ENCODE measurements around the gene KRT77. TPM values are rescaled to one million over a fixed set of nuclear protein-coding genes. Genes with fewer than 3 reads are reported as not detected.

KRT77 gene
- total RNA-seq, 1 donor from 2014 or later = not detected

- Histone ChIP-seq H3K27ac (no peak overlapping the region), H3K4me3 (no peak overlapping the region), H3K36me3 (no peaks in the 10 kb centered on the region), H3K9me3 (no peaks in the 10 kb centered on the region), H3K27me3 (peaks cover 9% of the 10 kb centered on the region), H3K4me1 (no peaks in the 10 kb centered on the region)
- TF ChIP-seq CTCF (IDR thresholded peaks at IDR 0.05) = no peak
- intact Hi-C loops (cut with DNase I) = no loop called here
- DNase-seq (no peak), ATAC-seq (no peak)
Measured at GRCh38 chr12:52682381-52682660, 21.0 kb downstream of the KRT77 start.

GRCh38 chr12:52681526-52682380 is 21.6 kb downstream of the KRT77 start:
- H3K4me3 ChIP-seq = no peak overlapping the region
- H3K36me3 ChIP-seq = no peaks in the 10 kb centered on the region
- H3K9me3 ChIP-seq = no peaks in the 10 kb centered on the region
- H3K27ac ChIP-seq = no peak overlapping the region
- TF ChIP-seq CTCF (IDR thresholded peaks at IDR 0.05) = no peak
- DNase-seq (no peak), ATAC-seq (no peak)
- H3K4me1 ChIP-seq = no peaks in the 10 kb centered on the region
- intact Hi-C loops (cut with DNase I) = no loop called here
- H3K27me3 ChIP-seq = peaks cover 8% of the 10 kb centered on the region

DNA sequence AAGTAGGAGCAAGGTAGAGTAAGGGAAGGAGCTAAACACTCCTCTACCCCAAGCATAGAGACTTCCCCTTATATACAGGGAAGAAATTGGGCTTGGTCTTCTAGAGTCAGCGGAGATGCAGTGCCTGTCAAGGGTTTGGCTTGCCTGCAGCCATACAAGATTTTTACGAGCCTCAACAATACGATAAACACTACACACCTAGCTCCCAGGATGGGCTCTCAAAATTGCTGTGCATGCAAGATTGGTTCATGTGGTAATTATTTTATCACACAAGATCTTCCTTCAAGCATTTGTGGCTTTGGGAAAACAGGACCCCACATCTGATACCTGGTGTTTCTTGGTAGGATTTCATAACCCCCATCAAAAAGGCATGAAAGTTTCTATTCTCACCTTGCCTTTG is 23.0 kb downstream of the KRT77 start, which contains the start of gene KRT1:
Gene KRT1, minus strand, starts transcription at position 45 of the 400 bp plus-strand sequence. CDS start 59 bp downstream, outside the sequence.
- Histone ChIP-seq H3K9me3 (no peaks in the 10 kb centered on the region), H3K27me3 (no peaks in the 10 kb centered on the region), H3K4me3 (no peak within 1 kb of the TSS), H3K4me1 (no peaks in the 10 kb centered on the region), H3K36me3 (no peaks in the 10 kb centered on the region), H3K27ac (no peak within 1 kb of the TSS)
- ATAC-seq = no peak
- no peak for DNase-seq
- intact Hi-C loops (cut with DNase I) = no loop called here
- no peak for TF ChIP-seq CTCF (IDR thresholded peaks at IDR 0.05)

DNA sequence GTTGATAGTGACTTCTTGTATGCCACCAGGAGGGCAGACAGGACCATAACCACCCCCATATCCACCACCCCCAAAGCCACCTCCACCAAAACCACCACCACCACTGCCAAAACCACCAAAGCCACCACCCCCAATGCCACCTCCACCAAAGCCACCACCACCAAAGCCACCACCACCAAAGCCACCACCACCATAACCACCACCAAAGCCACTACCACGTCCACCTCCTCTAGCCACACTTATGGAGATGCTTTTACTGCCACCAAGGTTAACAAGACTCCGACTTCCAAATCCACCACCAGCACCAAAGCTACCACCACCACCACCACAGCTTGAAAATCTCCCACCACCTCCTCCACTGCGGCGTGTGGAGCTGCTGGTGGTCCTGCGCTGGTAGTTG is 23.4 kb downstream of the KRT77 start:
- no peaks in the 10 kb centered on the region for H3K4me1 ChIP-seq
- H3K9me3 ChIP-seq = no peaks in the 10 kb centered on the region
- no peaks in the 10 kb centered on the region for H3K36me3 ChIP-seq
- DNase-seq (no peak), ATAC-seq (no peak)
- intact Hi-C loops (cut with DNase I) = loop anchor here (1.0 kb wide), 1 partner anchor 9 kb away; no protein-coding TSS in a partner anchor
- H3K27me3 ChIP-seq = no peaks in the 10 kb centered on the region
- H3K4me3 ChIP-seq = no peak overlapping the region
- no peak overlapping the region for H3K27ac ChIP-seq
- TF ChIP-seq CTCF (IDR thresholded peaks at IDR 0.05) = no peak

DNA sequence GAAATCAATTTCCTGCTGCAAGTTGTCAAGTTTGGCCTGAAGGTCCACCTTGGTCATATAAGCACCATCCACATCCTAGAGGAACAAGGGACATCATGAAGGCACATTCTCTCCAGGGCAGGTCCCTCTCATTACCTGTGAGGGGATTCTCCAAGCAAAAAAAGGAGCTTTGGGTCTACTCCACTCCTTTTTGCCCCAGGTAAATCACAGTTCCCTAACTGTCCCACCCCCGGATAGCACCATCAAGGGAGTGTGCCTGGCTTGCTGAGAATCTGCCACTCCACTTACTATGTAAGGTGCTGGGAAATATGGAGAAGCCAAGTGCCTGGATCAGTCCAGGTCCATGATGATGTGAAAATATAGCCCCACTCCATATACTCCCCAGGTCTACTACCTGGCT is 25.7 kb downstream of the KRT77 start:
- H3K4me3 ChIP-seq = no peak overlapping the region
- H3K27me3 ChIP-seq = no peaks in the 10 kb centered on the region
- TF ChIP-seq CTCF (IDR thresholded peaks at IDR 0.05) = no peak
- no peaks in the 10 kb centered on the region for H3K9me3 ChIP-seq
- no peak overlapping the region for H3K27ac ChIP-seq
- intact Hi-C loops (cut with DNase I) = no loop called here
- DNase-seq = no peak
- no peaks in the 10 kb centered on the region for H3K36me3 ChIP-seq
- no peak for ATAC-seq
- H3K4me1 ChIP-seq = no peaks in the 10 kb centered on the region
